HL-60 (cell line): ENCODE measurements around the gene HAGHL.

Source experiments
- DNase-seq, 2 experiments: peaks; one replicate each; pipeline ENCODE4 v3.0.0-alpha.2; 2010 to 2020; ENCODE audit warnings: low read depth in 1 of 2, low spot score in 1 of 2
- H3K27ac ChIP-seq: fragments of 250-450 bp; sonication (Bioruptor Pico); replicated peaks from 2 replicates; pipeline ENCODE4 v1.5.1; 2020; ENCODE audit warnings: mild to moderate bottlenecking, moderate library complexity
- H3K27me3 ChIP-seq: fragments of 250-450 bp; sonication (Bioruptor Pico); 2 replicates; pipeline ENCODE4 v1.5.1; 2021; ENCODE audit warnings: mild to moderate bottlenecking, moderate library complexity; ENCODE audit not compliant: insufficient read depth, poor library complexity, severe bottlenecking
- H3K4me3 ChIP-seq: replicated peaks from 2 replicates; pipeline ENCODE4 v1.5.1; 2011; ENCODE audit warnings: mild to moderate bottlenecking, control low read depth, low read length; ENCODE audit not compliant: insufficient read depth
- CTCF ChIP-seq: IDR thresholded peaks from one replicate; pipeline ENCODE4 v1.5.1; 2011; ENCODE audit warnings: low read length, control low read depth, inconsistent platforms; ENCODE audit not compliant: insufficient read depth
- GABPA ChIP-seq: IDR thresholded peaks from 2 replicates; pipeline ENCODE4 v1.6.1; 2012; ENCODE audit warnings: low read depth
- POLR2AphosphoS5 ChIP-seq: IDR thresholded peaks from 2 replicates; pipeline ENCODE4 v1.6.1; 2012; ENCODE audit warnings: low read depth
- REST ChIP-seq: IDR thresholded peaks from 2 replicates; pipeline ENCODE4 v1.6.1; 2012; ENCODE audit warnings: low read depth; ENCODE audit not compliant: insufficient replicate concordance
- SPI1 ChIP-seq: IDR thresholded peaks from 2 replicates; pipeline ENCODE4 v1.6.1; 2012; ENCODE audit warnings: low read depth, mild to moderate bottlenecking, borderline replicate concordance

HAGHL gene

GRCh38 chr16:681746-682427, 45.0 kb upstream of the HAGHL start:
- Histone ChIP-seq H3K27ac (no peak overlapping the region), H3K4me3 (peak overlapping the region; percentile 62), H3K27me3 (no peaks in the 10 kb centered on the region)
- no peak for DNase-seq
- TF ChIP-seq SPI1: no peak
- no peak for TF ChIP-seq GABPA
- no peak for TF ChIP-seq REST
- TF ChIP-seq CTCF: no peak
- TF ChIP-seq POLR2AphosphoS5: no peak

GRCh38 chr16:682493-683395, 44.2 kb upstream of the HAGHL start:
- no peak for DNase-seq
- H3K4me3 ChIP-seq: peak overlapping the region; percentile 47

More at GRCh38 chr16:682493-683395, 44.2 kb upstream of the HAGHL start:
- Histone ChIP-seq H3K27me3 (no peaks in the 10 kb centered on the region), H3K27ac (peak overlapping the region; percentile 70)
- no peak for TF ChIP-seq CTCF
- no peak for TF ChIP-seq REST
